Right atrium auricular region (tissue), 2 donors: ENCODE measurements around the gene LHX6. TPM values are rescaled to one million over a fixed set of nuclear protein-coding genes. Genes with fewer than 3 reads are reported as not detected.

Experiments used
- DNase-seq: peaks from one replicate; pipeline ENCODE4 v3.0.0-alpha.2; 2019; ENCODE audit warnings: low spot score
- H3K27ac ChIP-seq, 2 donors: fragments of 200-600 bp; sonication (generic); 1 replicate in 1 of 2; 2 replicates in 1 of 2; pipeline ENCODE4 v1.5.1; 2016 to 2019
- H3K27me3 ChIP-seq, 2 donors: fragments of 200-600 bp; sonication (generic); one replicate each; pipeline versions ENCODE4 v1.5.1 to v1.6.0; 2017 to 2019
- H3K36me3 ChIP-seq: fragments of 200-600 bp; sonication (generic); one replicate; pipeline ENCODE4 v1.5.1; 2016
- H3K4me1 ChIP-seq, 2 donors: fragments of 200-600 bp; sonication (generic); one replicate each; pipeline versions ENCODE4 v1.5.1 to v1.6.0; 2017 to 2019
- H3K4me3 ChIP-seq, 2 donors: fragments of 200-600 bp; sonication (generic); 1 replicate in 1 of 2; 2 replicates in 1 of 2; pipeline ENCODE4 v1.5.1; 2017 to 2019; ENCODE audit warnings: mild to moderate bottlenecking in 1 of 2, moderate library complexity in 1 of 2
- H3K9me3 ChIP-seq, 2 donors: fragments of 200-600 bp; sonication (generic); one replicate each; pipeline ENCODE4 v1.5.1; 2019
- CTCF ChIP-seq, 2 donors: fragments of 200-600 bp; sonication (generic); IDR thresholded peaks; one replicate each; pipeline ENCODE4 v1.5.1; 2019; ENCODE audit warnings: antibody characterized with exemption in 2 of 2
- total RNA-seq, 2 donors: library from RNA; depleted of rRNA; stranded (reverse); fragments of >200 nt; gene quantifications; one replicate each; pipeline ENCODE4 v1.1.0, GENCODE V29; 2016

The LHX6 gene
- total RNA-seq, 2 donors from 2014 or later, result 2.8 to 3.2 TPM

GRCh38 chr9:122191584-122191983, 37.2 kb downstream of the LHX6 start:
- TF ChIP-seq CTCF (IDR thresholded peaks at IDR 0.05), result no peak
- H3K27ac ChIP-seq, result no peak overlapping the region
- no peaks in the 10 kb centered on the region for H3K27me3 ChIP-seq
- no peaks in the 10 kb centered on the region for H3K36me3 ChIP-seq
- H3K9me3 ChIP-seq, result no peaks in the 10 kb centered on the region
- H3K4me1 ChIP-seq, result no peaks in the 10 kb centered on the region
- DNase-seq, result no peak
- no peak overlapping the region for H3K4me3 ChIP-seq

- TF ChIP-seq CTCF (IDR thresholded peaks at IDR 0.05), result no peak
- no peaks in the 10 kb centered on the region for H3K9me3 ChIP-seq
- no peak overlapping the region for H3K27ac ChIP-seq
- no peak for DNase-seq
- no peak overlapping the region for H3K4me3 ChIP-seq
- H3K36me3 ChIP-seq, result no peaks in the 10 kb centered on the region
- H3K27me3 ChIP-seq, result no peaks in the 10 kb centered on the region
- H3K4me1 ChIP-seq, result no peaks in the 10 kb centered on the region
These were observed 38.0 kb downstream of the LHX6 start for GRCh38 chr9:122190597-122191381.

GRCh38 chr9:122188369-122188768, 40.4 kb downstream of the LHX6 start:
- H3K4me3 ChIP-seq, result no peak overlapping the region
- H3K27me3 ChIP-seq, result no peaks in the 10 kb centered on the region
- H3K36me3 ChIP-seq, result no peaks in the 10 kb centered on the region
- DNase-seq, result no peak
- TF ChIP-seq CTCF (IDR thresholded peaks at IDR 0.05), result no peak
- no peaks in the 10 kb centered on the region for H3K4me1 ChIP-seq
- H3K27ac ChIP-seq, result no peak overlapping the region
- no peaks in the 10 kb centered on the region for H3K9me3 ChIP-seq

- TF ChIP-seq CTCF (IDR thresholded peaks at IDR 0.05), result no peak
- DNase-seq, result no peak
- Histone ChIP-seq H3K4me1 (no peaks in the 10 kb centered on the region), H3K27ac (no peak overlapping the region), H3K27me3 (no peaks in the 10 kb centered on the region), H3K9me3 (no peaks in the 10 kb centered on the region), H3K36me3 (no peaks in the 10 kb centered on the region), H3K4me3 (no peak overlapping the region)
These were observed 41.8 kb downstream of the LHX6 start for GRCh38 chr9:122186777-122187470.

- H3K36me3 ChIP-seq, result no peaks in the 10 kb centered on the region
- DNase-seq, result no peak
- no peaks in the 10 kb centered on the region for H3K4me1 ChIP-seq
These were observed 42.5 kb downstream of the LHX6 start for GRCh38 chr9:122186301-122186700.

More at GRCh38 chr9:122186301-122186700, 42.5 kb downstream of the LHX6 start:
- Histone ChIP-seq H3K27ac (no peak overlapping the region), H3K27me3 (no peaks in the 10 kb centered on the region), H3K4me3 (no peak overlapping the region), H3K9me3 (no peaks in the 10 kb centered on the region)
- no peak for TF ChIP-seq CTCF (IDR thresholded peaks at IDR 0.05)
